GM21381 (cell line): Measurements from ENCODE around the gene SMYD3.

ENCODE experiments used
- ATAC-seq: cut with Tn5 transposase; IDR thresholded peaks from one replicate; pipeline ENCODE4 v1.9.1; 2021; ENCODE audit warnings: mild to moderate bottlenecking, moderate library complexity; ENCODE audit not compliant: unreplicated experiment

SMYD3 gene

GRCh38 chr1:246121533-246121932 is 385.5 kb downstream of the SMYD3 start:
- no peak for ATAC-seq

GRCh38 chr1:246117066-246117791 is 389.9 kb downstream of the SMYD3 start:
- peak; percentile 91 for ATAC-seq

GRCh38 chr1:246114369-246114768 is 392.7 kb downstream of the SMYD3 start:
- no peak for ATAC-seq

GRCh38 chr1:246113555-246114095 is 393.5 kb downstream of the SMYD3 start:
- ATAC-seq: no peak

GRCh38 chr1:246111570-246111969 is 395.5 kb downstream of the SMYD3 start:
- ATAC-seq: no peak

- no peak for ATAC-seq
Observed at GRCh38 chr1:246110343-246111219, 396.5 kb downstream of the SMYD3 start.

- no peak for ATAC-seq
Observed at GRCh38 chr1:246108278-246108925, 398.7 kb downstream of the SMYD3 start.

- ATAC-seq: no peak
Observed at GRCh38 chr1:246107516-246108277, 399.4 kb downstream of the SMYD3 start.

- ATAC-seq: no peak
Observed at GRCh38 chr1:246106342-246106763, 400.7 kb downstream of the SMYD3 start.

GRCh38 chr1:246104927-246105326 is 402.2 kb downstream of the SMYD3 start:
- no peak for ATAC-seq

- no peak for ATAC-seq
Observed at GRCh38 chr1:246099570-246099969, 407.5 kb downstream of the SMYD3 start.

- ATAC-seq: no peak
Observed at GRCh38 chr1:246096356-246096755, 410.7 kb downstream of the SMYD3 start.

GRCh38 chr1:246095443-246095842 is 411.6 kb downstream of the SMYD3 start:
- no peak for ATAC-seq

- ATAC-seq: no peak
Observed at GRCh38 chr1:246093230-246093629, 413.8 kb downstream of the SMYD3 start.

- ATAC-seq: no peak
Observed at GRCh38 chr1:246092136-246092535, 414.9 kb downstream of the SMYD3 start.

GRCh38 chr1:246091477-246091876 is 415.6 kb downstream of the SMYD3 start:
- no peak for ATAC-seq

- no peak for ATAC-seq
Observed at GRCh38 chr1:246086191-246086590, 420.9 kb downstream of the SMYD3 start.

GRCh38 chr1:246083416-246083815 is 423.7 kb downstream of the SMYD3 start:
- no peak for ATAC-seq

GRCh38 chr1:246081856-246082668 is 425.0 kb downstream of the SMYD3 start:
- ATAC-seq: no peak
